WERI-Rb-1 (cell line): ENCODE results near the gene TRIM2.

Source experiments
- DNase-seq: peaks from one replicate; pipeline ENCODE4 v3.0.0-alpha.2; 2020
- H3K27ac ChIP-seq: fragments of 250-450 bp; sonication (Bioruptor Pico); 2 replicates; pipeline ENCODE4 v1.5.1; 2020; ENCODE audit warnings: mild to moderate bottlenecking, moderate library complexity
- H3K27me3 ChIP-seq: fragments of 250-450 bp; sonication (Bioruptor Pico); 2 replicates; pipeline ENCODE4 v1.5.1; 2021; ENCODE audit warnings: mild to moderate bottlenecking, low read depth, moderate library complexity; ENCODE audit not compliant: insufficient read depth, severe bottlenecking
- H3K36me3 ChIP-seq: fragments of 250-450 bp; sonication (Bioruptor Pico); 2 replicates; pipeline ENCODE4 v1.5.1; 2020; ENCODE audit warnings: mild to moderate bottlenecking, moderate library complexity
- H3K4me3 ChIP-seq: 2 replicates; pipeline ENCODE4 v1.5.1; 2011; ENCODE audit warnings: low read depth, mild to moderate bottlenecking, control low read depth, low read length
- H3K9me3 ChIP-seq: fragments of 250-450 bp; sonication (Bioruptor Pico); 2 replicates; pipeline ENCODE4 v1.5.1; 2021; ENCODE audit warnings: mild to moderate bottlenecking, moderate library complexity; ENCODE audit not compliant: severe bottlenecking
- TF ChIP-seq, protein P1 (sequence below): IDR thresholded peaks from 2 replicates; pipeline ENCODE4 v1.5.1; 2011; ENCODE audit warnings: low read depth, mild to moderate bottlenecking, control low read depth, inconsistent platforms, low read length

The TRIM2 gene

DNA sequence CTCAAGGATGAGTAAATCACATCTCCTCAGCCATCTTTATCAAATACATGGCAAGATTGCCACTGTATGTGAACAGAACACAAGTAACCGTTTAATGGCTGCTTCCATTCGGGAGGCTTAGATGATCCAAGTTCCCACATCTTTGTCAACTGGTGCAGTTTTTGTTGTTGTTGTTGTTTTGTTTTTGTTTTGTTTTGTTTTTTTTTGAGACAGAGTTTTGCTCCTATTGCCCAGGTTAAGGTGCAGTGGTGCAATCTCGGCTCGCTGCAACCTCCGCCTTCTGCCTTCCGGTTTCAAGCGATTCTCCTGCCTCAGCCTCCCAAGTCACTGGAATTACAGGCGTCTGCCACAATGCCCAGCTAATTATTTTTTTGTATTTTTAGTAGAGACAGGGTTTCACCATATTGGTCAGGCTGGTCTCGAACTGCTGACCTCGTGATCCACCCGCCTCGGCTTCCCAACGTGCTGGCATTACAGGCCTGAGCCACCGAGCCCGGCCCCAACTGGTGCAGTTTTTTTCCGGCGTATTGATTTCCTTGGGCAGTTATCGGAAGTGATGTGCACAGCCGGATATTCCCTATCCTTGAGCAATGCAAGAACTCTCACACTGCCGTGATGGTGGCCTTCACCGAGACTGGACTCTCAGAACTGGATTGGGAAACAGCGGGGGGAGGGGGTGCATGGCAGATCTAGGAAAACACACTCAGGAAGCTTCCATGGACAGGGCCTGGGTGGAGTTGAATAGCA is 29.2 kb upstream of the TRIM2 start:
- H3K9me3 ChIP-seq = no peaks in the 10 kb centered on the region
- no peak for DNase-seq
- TF ChIP-seq, protein P1, sequence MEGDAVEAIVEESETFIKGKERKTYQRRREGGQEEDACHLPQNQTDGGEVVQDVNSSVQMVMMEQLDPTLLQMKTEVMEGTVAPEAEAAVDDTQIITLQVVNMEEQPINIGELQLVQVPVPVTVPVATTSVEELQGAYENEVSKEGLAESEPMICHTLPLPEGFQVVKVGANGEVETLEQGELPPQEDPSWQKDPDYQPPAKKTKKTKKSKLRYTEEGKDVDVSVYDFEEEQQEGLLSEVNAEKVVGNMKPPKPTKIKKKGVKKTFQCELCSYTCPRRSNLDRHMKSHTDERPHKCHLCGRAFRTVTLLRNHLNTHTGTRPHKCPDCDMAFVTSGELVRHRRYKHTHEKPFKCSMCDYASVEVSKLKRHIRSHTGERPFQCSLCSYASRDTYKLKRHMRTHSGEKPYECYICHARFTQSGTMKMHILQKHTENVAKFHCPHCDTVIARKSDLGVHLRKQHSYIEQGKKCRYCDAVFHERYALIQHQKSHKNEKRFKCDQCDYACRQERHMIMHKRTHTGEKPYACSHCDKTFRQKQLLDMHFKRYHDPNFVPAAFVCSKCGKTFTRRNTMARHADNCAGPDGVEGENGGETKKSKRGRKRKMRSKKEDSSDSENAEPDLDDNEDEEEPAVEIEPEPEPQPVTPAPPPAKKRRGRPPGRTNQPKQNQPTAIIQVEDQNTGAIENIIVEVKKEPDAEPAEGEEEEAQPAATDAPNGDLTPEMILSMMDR = no peak
- no peak overlapping the region for H3K4me3 ChIP-seq
- H3K27ac ChIP-seq = no peak overlapping the region
- no peaks in the 10 kb centered on the region for H3K36me3 ChIP-seq
- no peaks in the 10 kb centered on the region for H3K27me3 ChIP-seq

DNA sequence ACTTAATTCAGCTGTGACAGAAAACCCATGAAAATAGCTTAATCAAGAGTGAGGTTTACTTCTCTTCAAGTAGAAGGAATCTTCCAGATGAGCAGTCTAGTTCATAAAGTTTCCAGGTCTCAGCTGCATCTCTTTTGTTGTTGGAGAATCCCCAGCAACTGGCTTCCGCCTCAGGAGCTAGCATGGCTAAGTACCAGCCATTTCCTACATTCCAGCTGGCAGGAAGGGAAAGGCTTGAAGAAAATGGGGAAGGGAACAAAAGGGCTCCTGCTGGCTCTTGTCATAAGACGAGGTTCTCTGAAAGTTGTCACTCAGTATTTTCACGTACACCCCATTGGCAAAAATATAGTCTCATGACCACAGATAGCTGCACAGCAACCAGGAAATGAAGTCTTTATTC is 27.3 kb upstream of the TRIM2 start:
- no peak overlapping the region for H3K4me3 ChIP-seq
- H3K27me3 ChIP-seq = no peaks in the 10 kb centered on the region
- TF ChIP-seq, protein P1 = no peak
- no peaks in the 10 kb centered on the region for H3K36me3 ChIP-seq
- no peak overlapping the region for H3K27ac ChIP-seq
- DNase-seq = no peak
- no peaks in the 10 kb centered on the region for H3K9me3 ChIP-seq

DNA sequence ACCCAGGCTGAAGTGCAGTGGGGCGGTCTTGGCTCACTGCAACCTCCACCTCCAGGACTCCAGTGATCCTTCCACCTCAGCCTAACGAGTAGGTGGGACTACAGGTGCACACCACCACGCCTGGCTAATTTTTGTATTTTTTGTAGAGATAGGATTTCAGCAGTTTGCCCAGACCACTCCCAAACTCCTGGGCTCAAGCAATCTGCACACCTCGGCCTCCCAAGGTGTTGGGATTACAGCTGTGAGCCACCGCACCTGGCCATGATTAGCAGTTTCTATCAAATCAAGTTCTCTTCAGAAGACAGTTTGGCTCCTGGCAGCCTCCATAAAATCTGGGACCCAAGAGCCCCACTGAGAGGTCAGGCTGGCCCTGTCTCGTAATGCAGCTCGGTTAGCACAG is 26.4 kb upstream of the TRIM2 start:
- Histone ChIP-seq H3K27me3 (no peaks in the 10 kb centered on the region), H3K36me3 (no peaks in the 10 kb centered on the region), H3K27ac (no peak overlapping the region), H3K9me3 (no peaks in the 10 kb centered on the region), H3K4me3 (no peak overlapping the region)
- TF ChIP-seq, protein P1 = no peak
- DNase-seq = no peak

DNA sequence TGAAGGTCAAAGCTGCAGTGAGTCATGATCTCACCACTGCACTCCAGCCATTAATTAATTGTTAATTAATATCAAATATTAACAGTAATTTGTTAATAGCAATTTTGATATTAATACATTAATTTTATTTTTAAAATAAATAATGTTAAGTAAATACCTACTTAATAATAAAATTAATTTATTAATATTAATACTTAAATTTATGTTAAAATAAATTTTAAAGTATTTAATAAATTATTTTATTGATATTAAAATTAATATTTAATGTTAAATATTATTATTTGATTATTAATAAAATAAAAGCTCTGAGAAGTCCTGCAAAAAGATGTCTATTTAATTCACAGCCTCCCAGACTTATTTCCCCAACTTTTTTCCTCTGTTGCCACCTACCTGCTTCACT is 25.1 kb upstream of the TRIM2 start:
- TF ChIP-seq, protein P1 = no peak
- Histone ChIP-seq H3K4me3 (no peak overlapping the region), H3K27me3 (no peaks in the 10 kb centered on the region), H3K9me3 (no peaks in the 10 kb centered on the region), H3K27ac (no peak overlapping the region), H3K36me3 (no peaks in the 10 kb centered on the region)
- no peak for DNase-seq

DNA sequence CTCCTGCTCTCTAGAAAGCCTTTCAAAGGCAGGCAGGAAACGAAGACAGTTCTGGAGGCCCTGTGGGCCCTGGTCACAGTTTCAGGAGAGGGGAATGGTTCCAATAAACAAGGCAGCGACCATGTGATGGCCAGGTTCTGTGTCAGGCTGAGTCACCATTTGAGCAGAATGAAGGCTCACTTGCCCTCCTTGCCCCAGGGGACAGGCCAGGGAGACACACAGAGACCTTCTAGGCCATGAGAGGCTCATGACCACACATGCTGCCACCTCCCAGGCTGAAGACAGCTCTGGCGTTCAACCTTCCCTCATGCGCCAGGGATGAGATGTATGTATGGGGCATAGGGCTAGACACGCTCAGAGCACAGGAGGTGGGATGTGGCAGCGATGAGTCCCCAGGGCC is 22.9 kb upstream of the TRIM2 start:
- Histone ChIP-seq H3K27ac (no peak overlapping the region), H3K9me3 (no peaks in the 10 kb centered on the region), H3K36me3 (no peaks in the 10 kb centered on the region), H3K4me3 (no peak overlapping the region), H3K27me3 (no peaks in the 10 kb centered on the region)
- TF ChIP-seq, protein P1 = no peak
- DNase-seq = no peak

DNA sequence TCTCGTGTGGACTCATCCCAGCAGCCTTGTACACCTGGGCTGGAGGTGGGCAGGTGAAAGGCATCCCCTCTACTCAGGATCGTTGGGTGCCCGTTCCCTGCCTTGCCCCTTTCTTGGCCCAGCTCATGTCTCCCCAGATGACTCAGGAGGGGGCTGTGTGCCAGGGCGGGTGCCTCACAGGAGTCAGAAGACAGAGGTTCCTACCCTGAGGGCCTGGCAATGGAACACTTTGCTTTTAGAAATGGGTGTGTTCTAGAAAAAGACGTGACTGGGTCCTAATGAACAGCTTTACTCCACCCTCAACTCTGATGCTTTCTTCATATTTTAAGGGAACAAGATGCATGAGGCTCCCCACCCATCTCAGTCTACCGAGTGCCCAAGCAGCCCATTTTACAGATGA is 22.5 kb upstream of the TRIM2 start:
- Histone ChIP-seq H3K4me3 (no peak overlapping the region), H3K36me3 (no peaks in the 10 kb centered on the region), H3K27me3 (no peaks in the 10 kb centered on the region), H3K9me3 (no peaks in the 10 kb centered on the region), H3K27ac (no peak overlapping the region)
- TF ChIP-seq, protein P1 = no peak
- DNase-seq = no peak
